Activated naive CD8-positive, alpha-beta T cell treated with anti-CD3 and anti-CD28 coated beads, Interleukin-2, amount 50 U/mL, for 16 hours (primary cell): ENCODE data around the gene RDX.
"Not testable (repeated sequence)": the region's sequence is repeated elsewhere in the genome, so short reads cannot be mapped to it uniquely, and the experiment has no call there.

Experiments
- DNase-seq: peaks from one replicate; pipeline ENCODE4 v3.0.0-alpha.2; 2020; ENCODE audit warnings: low read depth, low spot score

The RDX gene

DNA sequence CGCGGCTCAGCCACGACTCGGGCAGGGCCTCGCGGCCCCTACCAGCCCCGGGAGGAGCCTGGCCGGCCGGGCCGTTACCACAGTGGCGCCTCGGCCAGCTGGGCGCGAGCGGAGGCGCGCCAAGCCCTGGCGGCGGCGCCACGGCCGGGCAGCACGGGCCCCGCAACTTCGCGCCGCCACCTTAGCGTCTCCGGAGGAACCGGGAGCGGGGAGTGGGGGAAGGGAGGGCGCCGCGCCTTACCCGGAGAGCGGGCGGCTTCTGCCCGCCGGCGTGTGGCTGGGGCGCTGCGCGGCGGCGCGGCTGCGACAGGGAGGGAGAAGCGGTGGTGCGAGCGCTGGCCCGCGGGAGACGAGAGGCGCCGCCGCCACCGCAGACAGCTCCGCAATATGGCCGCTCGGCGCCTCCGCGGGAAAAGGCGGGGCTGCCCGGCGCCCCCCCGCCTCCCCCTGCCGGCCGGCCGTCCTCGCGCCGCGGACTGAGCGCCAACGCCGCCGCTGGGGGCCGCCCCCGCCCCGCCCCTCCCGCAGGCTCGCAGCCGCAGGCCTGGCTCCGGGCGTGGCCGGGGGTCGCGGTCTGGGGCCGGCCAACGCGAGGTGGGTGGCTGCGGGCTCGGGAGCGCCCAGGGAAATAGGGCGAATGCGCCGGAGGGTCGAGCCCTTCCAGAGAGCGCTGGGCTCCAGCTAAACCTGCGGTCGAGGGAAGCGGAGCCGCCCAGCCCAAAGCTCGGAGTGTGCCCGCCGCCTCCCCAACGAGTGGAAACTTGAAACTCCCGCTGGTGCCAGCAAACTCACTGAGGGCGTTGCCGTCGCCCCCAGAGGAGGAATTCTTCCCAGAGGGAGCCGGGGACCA lies at the start of gene RDX:
TSS of gene RDX (minus strand) at position 389 of the 850 bp plus-strand sequence. CDS start 16,922 bp downstream, outside the sequence.
- no peak for DNase-seq

DNA sequence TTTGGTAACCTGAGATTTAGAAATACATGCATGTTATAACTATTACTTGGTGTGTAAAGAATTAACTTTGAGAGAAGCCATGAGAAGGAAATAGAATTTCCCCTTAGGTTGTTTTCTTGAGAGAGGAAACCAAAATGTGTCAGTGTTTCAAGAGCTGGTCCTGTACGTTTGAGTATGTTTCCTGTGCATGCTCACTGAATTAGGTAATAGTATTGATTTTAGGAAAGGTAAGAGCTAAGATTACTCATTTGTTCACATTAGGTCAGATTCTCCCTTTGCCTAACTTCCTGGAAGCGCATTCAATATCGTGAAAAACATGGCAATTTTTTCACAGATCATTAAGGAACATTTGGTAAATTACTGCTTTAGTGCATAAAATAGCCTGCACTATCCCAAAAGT lies 49.3 kb upstream of the RDX start:
- no peak for DNase-seq

DNA sequence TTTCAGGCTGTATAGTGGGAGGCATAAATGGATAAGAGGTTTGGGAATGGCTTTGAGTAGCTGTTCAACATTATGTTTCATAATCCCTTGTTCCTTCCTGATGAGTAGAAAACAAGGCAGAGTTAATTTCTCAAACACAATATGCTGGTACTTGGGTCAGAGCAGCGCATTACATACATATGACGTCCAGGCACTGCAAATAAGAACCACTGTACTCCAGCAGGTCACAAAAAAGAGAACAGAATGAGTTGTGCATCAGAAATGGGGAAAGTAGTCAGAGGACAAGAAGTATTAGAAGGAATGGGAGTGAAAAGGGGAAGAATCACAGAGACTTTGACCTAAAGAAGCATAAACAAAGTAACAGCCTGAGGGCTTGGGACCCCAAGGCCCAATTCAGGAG lies 44.0 kb upstream of the RDX start:
- DNase-seq: no peak

DNA sequence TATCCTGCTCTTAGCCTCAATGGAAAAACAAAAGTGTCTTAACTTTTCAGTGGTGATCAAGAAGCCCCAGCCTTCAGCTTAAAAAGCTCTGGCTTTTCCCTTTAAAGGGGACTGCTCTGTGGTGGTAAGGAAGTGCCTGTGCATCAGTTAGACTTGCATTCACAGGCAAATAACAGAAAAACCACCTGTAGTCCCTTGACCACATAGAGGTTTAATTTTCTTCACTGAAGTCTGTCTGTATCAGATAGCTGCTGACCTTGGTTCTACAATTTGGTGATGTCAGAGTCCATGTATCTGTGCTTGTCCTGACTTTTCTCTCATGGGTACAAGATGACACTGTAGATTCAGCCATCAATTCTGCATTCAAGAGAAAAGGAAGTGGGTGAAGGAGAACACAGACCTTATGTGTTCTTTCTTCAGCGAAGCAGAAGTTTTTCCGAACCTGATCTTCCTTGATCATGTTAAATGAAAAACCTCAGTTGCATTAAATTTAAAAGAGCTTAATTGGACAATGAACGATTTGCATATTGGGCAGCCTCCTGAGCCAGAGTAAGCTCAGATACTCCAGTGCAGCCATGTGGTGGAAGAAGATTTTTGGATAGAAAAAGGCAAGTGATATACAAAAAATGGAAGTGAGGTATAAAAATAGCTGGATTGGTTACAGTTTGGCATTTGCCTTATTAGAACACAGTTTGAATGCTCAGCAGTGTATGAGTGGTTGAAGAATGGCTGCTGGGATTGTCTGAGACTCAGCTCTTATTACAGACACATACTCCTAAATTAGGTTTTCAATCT lies 43.2 kb upstream of the RDX start:
- DNase-seq: no peak

DNA sequence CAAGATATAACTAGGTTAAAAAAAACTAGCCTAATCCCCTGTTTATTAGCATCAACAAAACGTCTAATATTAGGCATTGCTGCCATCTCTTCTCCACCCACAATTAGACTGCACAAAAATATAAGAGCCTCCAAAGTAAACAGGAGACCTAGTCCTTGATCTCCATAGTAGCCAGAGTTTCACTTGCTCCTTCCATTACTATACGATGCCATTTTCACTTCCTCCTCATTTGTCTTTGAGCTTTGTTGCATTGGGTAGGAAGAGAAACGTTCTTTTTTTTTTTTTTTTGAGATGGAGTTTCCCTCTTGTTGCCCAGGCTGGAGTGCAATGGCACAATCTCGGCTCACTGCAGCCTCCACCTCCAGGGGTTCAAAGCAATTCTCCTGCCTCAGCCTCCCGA lies 42.3 kb upstream of the RDX start:
- DNase-seq: no peak

DNA sequence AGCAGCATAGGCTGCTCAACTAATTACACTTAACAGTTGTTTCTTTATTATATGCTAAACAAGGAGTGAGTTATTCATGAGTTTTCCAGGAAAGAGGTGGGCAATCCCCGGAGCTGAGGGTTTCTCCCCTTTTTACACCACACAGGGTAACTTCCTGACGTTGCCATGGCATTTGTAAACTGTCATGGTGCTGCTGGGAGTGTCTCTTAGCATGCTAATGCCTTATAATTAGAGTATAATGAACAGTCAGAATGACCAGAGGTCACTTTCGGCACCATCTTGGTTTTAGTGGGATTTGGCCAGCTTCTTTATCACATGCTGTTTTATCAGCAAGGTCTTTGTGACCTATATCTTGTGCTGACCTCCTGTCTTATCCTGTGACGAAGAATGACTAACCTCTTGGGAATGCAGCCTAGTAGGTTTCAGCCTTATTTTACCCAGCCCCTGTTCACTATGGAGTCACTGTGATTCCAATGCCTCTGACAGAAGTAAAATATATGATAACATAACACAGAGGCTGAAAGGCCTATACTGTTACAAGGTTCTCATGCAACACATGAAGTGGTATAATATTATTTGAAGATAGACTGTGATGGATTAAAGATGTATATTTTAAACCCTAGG lies 41.3 kb upstream of the RDX start:
- no peak for DNase-seq

DNA sequence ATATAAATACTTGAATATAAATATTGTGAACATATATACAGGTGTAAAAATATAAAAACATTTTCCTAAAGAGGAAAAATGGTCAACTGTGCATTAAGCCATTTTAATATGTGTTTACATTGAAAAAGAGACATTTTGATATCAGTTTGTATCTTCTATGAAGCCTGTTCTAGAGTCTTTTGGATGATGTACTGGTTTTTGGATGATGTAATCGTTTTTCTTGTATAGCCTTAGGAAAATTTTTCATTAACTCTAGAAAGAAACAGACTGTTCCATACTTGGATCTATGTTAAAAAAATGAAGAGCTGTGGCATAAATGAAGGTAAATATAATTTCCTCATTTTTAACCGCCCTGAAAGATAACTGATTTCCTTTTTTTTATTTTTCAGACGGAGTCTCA lies 39.6 kb upstream of the RDX start:
- no peak for DNase-seq

DNA sequence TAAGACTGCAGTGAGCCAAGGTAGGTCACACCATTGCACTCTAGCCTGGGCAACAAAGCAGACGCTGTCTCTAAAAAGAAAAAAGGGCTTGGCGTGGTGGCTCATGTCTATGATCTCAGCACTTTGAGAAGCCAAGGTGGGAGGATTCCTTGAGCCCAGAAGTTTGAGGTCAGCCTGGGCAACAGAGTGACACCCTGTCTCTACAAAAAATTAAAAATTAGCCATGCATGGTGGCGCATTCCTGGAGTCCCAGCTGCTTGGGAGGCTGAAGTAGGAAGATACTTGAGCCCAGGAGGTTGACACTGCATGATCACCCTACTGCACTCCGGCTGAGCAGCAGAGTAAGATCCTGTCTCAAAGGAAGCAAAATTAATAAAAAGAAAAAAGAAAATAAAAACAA lies 38.9 kb upstream of the RDX start:
- DNase-seq: no peak

DNA sequence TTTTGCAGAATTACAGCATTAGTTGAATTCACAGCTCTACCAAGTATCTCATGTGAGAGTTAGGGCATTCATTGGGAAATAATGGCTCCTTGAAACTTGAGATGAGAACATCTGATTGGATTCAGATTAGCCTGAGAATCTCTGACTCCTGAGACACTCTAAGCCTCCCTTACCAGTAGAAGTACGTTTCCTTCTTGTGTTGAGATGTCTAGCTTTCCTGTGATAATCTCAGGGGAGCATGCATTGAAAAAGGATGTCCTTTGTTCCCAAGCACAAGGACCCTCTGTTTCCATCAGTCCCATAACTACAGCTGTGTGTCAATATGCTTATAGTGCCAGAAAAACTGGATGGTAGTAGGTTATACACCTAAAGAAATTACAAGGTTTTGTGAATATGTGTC lies 35.2 kb upstream of the RDX start:
- no peak for DNase-seq

DNA sequence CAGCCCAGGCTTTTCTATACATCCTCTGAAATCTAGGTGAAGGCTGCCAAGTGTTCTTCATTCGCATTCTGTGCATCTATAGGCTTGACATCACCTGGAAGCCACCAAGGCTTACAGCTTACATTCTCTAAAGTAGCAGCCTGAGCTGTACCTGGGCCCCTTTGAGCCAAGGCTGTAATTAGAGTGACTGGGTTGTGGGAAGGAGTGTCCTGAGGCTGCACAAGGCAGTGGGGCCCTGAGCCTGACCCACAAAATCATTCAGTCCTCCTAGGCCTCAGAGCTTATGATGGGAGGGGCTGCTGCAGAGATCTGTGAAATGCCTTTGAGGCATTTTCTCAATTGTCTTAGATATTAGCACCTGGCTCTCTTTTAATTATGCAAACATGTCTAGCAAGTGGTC lies 33.0 kb upstream of the RDX start:
- no peak for DNase-seq

DNA sequence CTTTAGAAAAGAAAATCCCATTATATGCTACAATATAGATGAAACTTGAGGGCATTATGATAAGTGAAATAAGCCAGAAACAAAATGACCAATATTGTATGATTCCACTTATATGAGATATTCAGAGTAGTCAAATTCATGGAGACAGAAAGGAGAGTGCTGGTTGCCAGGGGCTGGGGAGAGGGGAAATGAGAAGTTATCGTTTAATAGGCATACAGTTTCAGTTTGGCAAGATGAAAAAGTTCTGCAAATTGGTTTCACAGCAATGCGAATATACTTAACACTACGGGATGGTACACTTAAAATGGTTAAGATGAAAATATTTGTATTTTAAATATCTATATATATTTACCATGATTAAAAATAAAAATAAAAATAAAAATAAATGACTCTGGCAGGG lies 31.1 kb upstream of the RDX start:
- DNase-seq: no peak

DNA sequence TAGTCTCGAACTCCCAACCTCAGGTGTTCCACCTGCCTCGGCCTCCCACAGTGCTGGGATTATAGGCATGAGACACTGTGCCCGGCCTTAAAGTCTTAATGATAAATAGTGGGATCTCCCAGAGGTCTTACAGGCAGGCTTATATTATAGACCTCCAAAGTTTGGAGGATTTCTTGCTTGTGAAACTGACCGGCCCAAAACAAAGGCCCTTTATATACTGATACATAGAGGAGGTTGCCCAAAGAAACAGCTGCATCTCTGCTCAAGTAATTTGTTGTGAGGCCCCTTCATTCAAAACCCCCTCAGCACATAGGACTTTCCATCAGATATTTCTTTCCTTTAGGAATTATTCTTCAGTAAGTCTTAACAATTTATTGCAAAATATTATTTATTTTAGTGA lies 27.4 kb upstream of the RDX start:
- no peak for DNase-seq

DNA sequence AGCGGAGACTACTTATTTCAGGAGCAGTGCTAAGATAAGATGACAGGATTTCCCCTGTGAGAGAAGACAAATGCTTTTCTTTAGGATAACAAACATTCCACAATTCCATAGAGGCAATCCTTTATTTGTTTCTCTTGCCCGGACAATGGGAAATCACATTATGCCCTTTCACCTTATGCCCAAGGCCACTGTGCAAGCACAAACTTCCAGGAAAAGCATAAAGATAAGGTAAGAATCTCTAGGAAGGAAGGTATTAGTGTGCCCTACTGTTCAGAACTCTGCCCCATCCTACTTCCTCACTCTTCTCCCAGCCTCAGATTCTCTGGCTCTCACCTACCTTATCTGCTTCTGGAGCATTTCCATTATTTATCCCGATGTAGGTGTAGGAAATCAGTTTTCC lies 23.1 kb upstream of the RDX start:
- no peak for DNase-seq

DNA sequence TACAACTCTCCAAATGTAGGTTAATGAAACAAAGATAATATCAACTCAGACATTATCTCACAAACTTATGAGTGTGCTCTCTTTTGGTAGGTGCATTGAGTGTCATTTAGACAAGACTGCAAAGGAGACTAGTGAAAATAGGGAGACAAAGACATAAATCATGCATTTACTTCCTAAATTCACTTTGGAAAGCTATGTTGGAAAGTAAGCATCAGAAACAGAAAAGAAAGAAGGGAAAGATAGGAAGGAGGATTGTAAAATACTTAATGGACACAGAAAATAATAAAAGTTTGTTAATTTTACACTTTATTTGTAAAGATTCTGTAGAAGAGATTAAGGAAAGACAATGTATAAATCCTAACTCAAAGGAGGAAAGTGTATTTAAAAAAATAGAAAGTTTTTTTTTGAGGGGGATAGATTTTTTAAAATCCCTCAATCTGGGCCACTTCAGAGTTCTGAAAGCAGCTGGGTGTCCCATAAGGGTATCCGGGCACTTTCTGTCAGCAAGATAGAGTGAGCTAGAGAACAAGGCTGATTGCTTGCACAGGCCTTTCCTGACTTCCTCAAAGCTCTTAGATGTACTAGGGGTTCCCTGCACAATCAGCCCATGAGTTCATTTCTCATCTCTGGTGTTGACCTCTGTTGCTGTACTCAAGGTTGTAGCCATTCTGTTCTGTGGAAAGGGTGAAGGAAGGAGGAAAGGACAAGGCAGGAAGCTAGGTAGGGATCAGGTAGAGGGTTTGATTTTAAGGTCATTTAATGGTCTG lies 22.4 kb upstream of the RDX start:
- no peak for DNase-seq

DNA sequence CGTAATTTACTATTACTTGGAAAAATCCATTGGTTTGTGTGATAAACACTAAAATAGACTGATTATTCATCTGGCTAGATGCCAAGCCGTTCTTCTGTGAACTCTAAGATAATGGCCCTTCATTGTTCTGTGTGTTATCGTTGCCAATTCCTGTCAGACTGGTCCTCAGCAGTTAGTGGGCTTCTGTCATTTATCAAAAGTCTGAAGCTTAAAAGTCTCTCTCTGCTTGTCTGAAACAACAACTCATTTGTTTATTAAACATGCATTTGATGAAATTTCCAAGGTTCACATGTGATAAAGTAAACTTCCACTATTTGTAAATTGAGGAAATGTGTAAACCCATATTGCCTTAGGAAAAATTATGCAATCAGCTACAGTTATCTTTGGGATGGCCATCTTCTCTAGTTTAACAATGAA lies 21.1 kb upstream of the RDX start:
- DNase-seq: no peak

DNA sequence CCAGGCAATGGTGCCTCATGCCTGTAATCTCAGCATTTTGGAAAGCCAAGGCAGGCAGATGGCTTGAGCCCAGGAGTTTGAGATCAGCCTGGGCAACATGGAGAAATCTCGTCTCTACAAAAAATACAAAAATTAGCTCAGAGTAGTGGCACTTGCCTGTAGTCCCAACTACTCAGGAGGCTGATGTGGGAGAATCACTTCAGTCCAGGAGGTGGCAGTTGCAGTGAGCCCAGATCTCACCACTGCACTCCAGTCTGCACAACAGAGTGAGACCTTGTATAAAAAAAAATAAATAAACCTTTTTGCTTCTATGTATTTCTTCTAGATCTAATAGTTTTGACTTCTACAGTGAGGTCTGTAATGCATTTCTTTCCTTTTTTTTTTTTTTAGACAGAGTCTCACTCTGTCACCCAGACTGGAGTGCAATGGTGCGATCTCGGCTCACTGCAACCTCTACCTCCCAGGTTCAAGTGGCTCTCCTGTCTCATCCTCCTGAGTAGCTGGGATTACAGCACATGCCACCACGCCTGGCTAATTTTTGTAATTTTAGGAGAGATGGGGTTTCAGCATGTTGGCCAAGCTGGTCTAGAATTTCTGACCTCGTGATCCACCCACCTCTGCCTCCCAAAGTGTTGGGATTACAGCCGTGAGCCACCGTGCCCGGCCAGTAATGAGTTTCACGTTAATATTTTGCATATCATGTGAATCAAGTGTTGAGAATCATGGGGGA lies 18.1 kb upstream of the RDX start:
- DNase-seq: no peak

DNA sequence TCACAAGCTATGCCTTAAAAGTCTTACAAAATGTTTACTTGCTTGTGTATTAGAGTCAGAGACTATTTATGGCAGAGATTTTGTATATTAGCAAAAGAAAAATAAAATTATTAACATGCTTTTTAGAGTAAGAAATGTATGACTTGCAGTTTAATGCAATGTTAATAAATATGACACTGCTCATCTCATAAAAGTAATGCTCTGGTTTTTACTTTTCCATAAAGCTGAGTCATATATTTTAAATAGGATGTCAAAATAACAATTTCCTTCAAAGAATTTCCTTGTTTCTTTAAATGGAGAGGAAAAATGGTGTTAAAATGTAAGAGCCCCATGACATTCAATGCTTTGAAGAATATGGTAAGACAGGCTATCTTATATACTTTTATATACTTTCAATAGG lies 16.3 kb upstream of the RDX start:
- no peak for DNase-seq

DNA sequence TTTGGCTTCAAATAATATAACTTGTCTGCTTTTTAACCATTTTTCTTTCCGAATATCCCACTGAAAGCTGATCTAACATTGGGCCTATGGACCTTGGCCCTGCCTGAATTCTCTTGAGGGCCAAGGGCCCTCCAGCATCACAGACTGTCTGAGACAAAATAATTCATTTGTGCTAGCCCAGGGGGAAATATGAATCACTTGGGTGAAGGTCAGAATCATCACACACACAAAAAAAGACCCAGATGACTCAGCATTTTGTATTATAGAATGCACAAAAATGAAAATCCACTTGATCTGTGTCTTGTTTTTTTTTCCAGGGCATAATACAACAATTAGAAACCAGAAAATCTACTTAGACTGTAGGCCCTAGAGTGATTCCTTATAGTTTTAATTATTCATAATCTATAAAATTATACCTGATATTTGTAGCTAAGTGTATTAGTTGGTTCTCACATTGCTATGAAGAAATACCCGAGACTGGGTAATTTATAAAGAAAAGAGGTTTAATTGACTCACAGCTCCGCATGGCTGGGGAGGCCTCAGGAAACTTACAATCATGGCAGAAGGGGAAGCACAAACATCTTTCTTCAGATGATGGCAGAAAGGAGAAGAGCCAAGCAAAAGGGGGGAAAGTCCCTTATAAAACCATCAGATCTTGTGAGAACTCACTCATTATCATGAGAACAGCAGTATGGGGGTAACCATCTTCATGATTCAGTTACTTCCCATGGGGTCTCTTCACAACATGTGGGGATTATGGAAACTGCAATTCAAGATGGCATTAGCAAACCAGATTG lies 15.6 kb upstream of the RDX start:
- no peak for DNase-seq

DNA sequence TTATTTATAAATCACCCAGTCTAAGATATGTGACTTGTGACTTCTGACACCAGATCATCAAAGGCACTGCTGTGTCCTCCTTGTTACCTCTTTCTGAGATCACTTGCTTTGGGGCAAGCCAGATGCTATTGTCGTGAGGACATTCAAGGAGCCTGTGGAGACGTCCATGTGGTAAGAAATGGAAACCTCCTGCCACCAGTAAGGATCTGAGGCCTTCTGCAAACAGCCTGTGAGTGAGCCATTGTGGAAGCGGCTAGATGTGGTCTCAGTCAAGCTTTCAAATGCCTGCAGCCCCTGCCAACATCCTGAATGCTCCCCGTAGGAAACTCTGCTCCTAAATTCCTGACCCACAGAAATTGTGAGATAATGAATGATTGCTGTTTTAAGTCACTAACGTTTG lies 11.7 kb upstream of the RDX start:
- DNase-seq: no peak

DNA sequence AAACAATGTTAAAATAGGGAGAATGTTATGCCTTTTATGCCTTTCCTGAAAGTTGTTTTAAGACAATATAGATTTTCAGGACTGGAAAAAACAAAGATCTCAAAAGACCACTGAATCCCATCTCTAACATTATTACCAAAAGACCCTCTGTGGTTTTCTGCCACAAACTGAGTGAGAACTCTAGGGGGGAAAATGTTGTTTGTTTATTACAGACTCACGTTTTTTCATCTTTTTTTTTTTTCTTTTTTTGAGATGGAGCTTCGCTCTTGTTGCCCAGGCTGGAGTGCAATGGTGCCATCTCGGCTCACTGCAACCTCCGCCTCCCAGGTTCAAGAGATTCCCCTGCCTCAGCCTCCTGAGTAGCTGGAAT lies 9.6 kb upstream of the RDX start:
- DNase-seq: not testable (repeated sequence)
